NCI-H1694 (cell line): Measurements from ENCODE around the gene C10orf71.

Experiments
- DNase-seq: peaks from one replicate; lab custom pipeline; 2025; lab: John Stamatoyannopoulos, UW

Gene C10orf71

GRCh38 chr10:49360271-49361177 is 61.6 kb downstream of the C10orf71 start:
- peak; percentile 12 for DNase-seq

DNA sequence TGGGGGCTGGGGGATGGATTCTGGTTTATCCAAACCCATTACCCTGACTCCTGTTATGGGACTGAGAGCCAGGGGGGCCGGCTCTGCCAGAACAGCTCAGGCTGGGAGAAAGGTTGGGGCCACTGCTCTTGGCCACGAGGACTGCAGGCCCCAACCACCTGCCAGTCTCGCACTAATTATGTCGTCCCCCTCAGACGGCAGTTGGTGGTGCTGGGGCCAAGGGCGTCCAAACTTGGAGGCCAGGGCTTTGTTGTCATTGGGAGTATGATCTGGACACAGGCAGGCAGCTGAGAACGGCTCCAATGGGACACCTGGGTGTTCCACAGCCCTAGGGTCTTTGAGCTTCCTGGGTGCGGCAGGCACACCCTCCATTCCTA is 62.2 kb downstream of the C10orf71 start:
- DNase-seq: no peak

GRCh38 chr10:49361735-49362568 is 63.0 kb downstream of the C10orf71 start:
- no peak for DNase-seq

DNA sequence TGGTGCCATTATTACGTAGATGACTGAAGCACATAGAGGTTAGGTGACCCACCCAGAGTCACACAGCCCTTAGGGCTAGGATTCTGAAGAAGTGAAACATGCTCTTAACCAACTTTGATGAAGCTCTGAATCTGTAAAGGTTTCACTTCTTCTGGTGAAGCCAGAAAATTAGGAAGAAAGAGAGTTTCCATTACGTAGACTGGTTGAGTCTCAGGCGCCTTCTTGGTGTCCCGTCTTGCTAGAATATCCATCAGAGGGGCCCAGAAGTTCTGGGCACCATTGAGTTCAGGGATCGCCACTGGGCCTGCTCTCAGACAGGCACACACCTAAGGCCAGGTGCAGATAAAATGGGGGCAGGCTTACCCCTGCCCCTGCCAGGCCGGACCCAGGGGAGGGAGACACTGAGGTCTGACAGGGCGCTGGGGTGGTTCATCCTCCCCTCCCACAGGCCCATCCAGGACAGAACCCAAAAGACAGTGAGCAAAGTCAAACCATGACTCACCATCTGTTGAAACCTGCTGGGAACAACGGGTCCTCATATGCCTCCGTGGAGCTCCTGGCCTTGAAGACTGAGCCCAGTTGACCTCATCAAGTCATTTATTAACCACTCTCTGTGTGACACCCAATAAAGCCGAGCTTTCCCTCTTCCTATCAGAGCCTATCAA is 63.8 kb downstream of the C10orf71 start:
- no peak for DNase-seq

DNA sequence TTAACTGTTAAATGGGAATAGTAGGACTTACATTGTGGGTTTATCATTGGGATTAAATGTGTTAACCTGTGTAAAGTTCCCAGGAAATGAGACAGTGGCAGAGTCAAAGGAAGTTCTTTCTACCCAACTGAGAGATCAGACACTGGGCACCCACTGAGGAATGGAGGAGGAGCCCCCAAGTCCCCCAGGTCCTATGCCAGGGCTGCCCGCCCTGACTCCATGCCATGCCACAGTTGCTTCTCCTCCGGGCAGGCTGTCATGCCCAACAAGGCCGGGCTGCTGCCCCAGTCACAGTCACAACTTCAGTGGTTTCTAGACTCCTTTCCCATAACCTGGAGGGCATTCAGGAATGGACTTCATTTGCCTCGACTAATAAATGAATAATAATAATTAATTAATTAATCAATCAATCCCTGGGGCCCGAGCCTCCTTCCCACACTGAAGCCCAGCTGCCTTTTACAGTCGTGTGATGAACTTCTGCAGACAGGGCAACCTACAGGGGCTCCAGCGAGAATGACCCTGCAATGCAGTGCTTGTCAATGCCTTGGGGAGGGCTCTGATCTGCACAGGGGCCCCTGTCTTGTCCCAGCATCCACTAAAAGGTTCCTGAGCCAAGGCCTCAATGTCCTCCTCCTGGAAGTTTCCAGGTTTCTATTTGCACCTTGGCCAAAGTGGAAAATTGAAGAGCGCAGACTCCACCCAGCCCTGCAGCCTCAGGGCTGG is 64.5 kb downstream of the C10orf71 start:
- DNase-seq: no peak

DNA sequence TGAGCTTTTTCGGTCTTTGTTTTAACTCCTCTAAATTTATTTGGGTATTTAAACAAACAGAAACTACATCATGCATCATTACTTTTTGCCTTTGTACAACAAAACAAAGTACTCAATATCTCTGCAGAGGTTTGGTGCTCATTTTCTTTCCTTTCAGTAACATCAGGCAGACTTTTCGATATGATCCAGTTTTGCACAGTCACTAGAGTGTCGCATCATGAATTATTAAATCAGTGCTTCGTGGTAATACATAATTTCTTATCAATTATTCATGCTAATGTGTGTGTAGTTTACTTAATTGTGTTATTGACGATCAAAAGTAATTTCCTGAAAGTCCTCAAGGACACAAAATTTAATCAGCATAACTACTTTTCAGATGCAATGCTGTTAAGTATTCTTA is 65.1 kb downstream of the C10orf71 start:
- DNase-seq: no peak

DNA sequence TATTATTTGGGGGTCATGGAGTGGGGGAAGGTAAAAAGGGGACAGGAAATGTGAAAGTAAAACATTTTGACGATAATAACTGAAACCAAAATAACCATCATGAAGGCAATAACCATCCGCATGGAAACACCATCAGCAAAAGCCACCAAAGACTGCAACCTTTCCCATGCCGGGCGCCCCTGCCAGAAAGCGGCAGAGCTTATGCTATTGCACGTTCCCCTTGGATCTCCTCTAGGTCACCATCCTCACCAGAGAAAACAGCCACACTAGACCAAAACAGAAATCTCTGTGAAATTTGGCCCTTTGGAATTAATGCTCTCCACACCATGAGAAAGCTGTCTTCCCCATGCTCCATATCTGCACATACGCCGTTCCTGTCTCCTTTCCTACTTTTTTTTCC is 65.8 kb downstream of the C10orf71 start:
- DNase-seq: no peak

DNA sequence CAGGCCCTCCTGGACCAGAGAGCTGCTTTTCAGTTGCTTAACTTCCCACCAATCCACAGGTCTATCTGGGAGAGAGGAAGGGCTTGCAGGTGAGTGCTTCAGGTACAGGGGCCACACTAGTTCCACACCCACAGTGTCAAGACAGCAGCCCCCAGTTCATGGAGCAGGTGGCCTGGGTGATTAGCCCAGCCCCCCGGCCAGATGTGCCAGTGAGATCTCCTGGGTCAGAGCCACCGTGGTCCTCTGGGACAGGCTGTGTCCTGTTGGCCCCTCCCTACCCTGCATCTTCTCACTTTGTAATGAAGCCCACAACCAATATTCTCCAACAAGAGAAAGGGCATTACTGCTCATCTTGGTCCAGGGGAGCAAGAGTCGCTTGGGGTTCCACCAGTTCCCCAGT is 66.3 kb downstream of the C10orf71 start:
- no peak for DNase-seq

- DNase-seq: no peak
Measured at GRCh38 chr10:49365675-49366415, 66.9 kb downstream of the C10orf71 start.

DNA sequence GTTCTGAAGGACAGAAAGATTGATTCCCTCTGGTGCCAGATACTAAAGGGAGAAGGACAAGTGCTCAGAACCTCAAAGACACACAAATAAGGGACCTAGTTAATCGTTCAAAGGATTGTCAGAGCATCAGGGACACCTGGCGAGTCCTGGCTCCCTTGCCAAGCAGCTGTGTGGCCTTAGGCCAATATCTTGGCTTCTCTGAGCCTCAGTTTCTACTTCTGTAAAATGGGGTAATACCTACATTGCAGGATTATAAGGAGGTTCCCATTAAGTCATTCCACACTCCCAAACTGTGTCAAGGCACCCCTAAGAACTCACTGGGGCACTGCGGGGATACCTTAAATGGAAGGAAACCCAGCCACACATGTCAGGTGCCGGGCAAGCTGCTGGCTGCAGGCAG is 67.5 kb downstream of the C10orf71 start:
- no peak for DNase-seq

DNA sequence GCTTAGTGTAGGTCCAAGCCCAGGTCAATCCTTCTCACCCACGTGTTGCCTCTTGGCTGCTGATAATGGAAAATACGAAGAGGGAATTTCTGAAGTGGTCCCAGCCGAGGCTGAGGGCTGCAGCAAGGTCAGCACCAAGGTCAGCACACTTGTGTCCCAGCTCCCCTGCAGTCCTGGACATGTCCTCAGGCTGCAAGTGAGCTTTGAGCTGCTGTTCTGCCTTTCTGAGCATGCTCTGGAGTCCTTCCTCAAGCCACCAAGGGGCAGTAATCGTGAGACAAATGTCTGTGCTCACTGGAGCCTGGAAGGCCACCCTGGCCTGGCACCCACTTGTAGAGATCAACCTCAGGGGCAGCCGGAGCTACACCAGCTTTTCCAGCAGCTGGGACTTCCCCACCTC is 68.6 kb downstream of the C10orf71 start:
- DNase-seq: no peak

- DNase-seq: no peak
Measured at GRCh38 chr10:49368256-49368655, 69.3 kb downstream of the C10orf71 start.

DNA sequence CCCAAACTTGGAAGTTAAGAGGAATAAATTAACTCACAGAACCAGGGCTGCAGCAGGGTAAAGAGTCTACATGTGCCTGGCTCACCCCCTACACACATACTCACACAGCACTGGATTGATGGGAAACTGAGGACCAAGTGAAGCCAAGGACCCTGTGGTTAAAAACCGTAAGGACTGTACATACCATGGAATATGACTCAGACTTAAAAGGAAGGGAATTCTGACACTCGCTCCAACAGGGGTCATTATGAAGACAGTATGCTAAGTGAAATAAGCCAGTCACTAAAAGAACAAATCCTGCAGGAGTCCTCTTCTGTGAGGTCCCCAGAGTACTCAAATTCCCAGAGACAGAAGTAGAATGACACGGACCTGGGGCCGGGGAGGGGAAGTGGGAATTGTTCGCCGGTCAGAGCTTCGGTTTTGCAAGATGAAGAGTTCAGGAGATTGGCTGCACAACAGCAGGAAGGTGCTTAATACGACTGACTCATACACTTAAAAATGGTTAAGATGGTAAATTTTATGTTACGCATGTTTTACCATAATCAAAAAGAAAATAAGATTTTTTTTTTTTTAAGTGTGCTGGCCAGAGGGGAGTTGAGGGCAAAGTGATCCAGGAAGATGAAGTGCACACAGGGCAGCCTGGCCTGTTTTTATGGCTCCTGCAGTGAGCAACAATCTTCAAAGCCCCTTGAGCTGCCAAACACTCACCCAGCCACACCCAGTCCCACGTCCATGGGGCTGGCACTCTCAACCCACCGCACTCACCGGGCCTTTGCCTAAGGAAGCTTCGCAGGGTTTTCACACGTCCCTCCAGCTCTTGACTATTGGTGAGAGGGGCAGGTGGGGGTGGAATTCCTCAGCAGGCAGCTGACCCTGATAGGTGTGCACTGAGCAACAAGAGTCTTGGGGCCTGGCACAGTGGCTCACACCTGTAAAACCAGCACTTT is 70.5 kb downstream of the C10orf71 start:
- DNase-seq: no peak

GRCh38 chr10:49370326-49371100 is 71.5 kb downstream of the C10orf71 start:
- no peak for DNase-seq

DNA sequence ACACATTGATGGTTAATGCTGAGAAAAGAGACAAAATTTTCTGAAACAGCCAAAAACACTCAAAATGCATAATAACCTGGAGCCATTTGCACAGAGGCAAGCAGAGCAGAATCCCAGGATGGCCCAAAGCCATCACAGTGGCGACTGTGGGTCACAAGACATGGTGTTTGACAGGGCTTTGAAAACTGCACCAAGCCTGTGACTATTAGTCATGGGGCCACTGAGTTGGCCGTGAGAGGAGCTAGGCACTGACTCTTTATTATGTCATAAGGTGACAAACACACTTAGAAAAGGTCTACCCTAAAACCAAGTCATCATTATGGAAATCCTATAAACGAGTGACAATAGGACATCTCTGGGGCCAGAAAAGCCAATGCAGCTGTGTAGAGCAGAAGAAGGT is 73.0 kb downstream of the C10orf71 start:
- DNase-seq: no peak

GRCh38 chr10:49373361-49373760 is 74.4 kb downstream of the C10orf71 start:
- DNase-seq: no peak

GRCh38 chr10:49374740-49375139 is 75.8 kb downstream of the C10orf71 start:
- no peak for DNase-seq

DNA sequence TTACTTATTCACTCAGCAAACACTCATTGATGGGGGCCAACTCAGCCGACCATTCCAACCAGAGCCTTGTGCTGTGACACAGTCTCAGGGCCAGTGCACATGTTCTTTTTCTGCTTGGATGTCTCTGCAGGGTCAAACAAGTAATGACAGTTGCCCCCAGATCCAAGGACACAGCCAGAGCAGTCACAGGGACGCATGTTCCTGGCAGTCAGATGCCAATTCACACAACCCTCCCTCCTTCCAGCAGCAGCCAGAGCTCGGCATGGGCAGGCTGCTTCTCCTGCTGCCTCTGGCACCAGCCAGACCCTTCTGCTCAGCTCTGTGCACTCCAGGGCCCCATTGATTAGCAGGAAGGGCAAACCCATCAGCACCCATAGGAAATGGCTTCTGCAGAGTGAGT is 76.6 kb downstream of the C10orf71 start:
- no peak for DNase-seq
